Neutrophil (primary cell): ENCODE results near the gene MARF1.
A peak's percentile ranks its signal among the peaks of the same experiment; 100 is the strongest.
"Not testable (repeated sequence)": the region's sequence is repeated elsewhere in the genome, so short reads cannot be mapped to it uniquely, and the experiment has no call there.

Experiments
- H3K27ac ChIP-seq: fragments of 200-600 bp; sonication (generic); 2 replicates; pipeline ENCODE4 v1.5.1; 2016; ENCODE audit warnings: mild to moderate bottlenecking, moderate library complexity
- H3K27me3 ChIP-seq: fragments of 200-600 bp; sonication (generic); 2 replicates; pipeline ENCODE4 v1.6.0; 2016; ENCODE audit warnings: mild to moderate bottlenecking
- H3K36me3 ChIP-seq: fragments of 200-600 bp; sonication (generic); 2 replicates; pipeline ENCODE4 v1.5.1; 2017
- H3K4me1 ChIP-seq, 2 experiments: fragments of 200-600 bp in 1 of 2; sonication (generic) in 1 of 2; 1 replicate in 1 of 2; 2 replicates in 1 of 2; pipeline versions ENCODE4 v1.5.1 to v1.6.1; 2013 to 2016; ENCODE audit warnings: low read depth in 1 of 2, low read length in 1 of 2, mild to moderate bottlenecking in 1 of 2, moderate library complexity in 1 of 2; ENCODE audit not compliant: control insufficient read depth in 1 of 2, insufficient read depth in 1 of 2
- H3K4me3 ChIP-seq, 2 experiments: fragments of 200-600 bp in 1 of 2; sonication (generic) in 1 of 2; 1 replicate in 1 of 2; 2 replicates in 1 of 2; pipeline ENCODE4 v1.5.1; 2013 to 2016; ENCODE audit warnings: low read depth in 1 of 2, low read length in 1 of 2, mild to moderate bottlenecking in 1 of 2, moderate library complexity in 1 of 2
- H3K9me3 ChIP-seq: fragments of 200-600 bp; sonication (generic); 2 replicates; pipeline ENCODE4 v1.5.1; 2016
- CTCF ChIP-seq: fragments of 200-600 bp; sonication (generic); IDR thresholded peaks from 2 replicates; pipeline ENCODE4 v1.5.1; 2016; ENCODE audit warnings: antibody characterized with exemption

MARF1 gene

GRCh38 chr16:15658556-15658955, 15.6 kb upstream of the MARF1 start:
- Histone ChIP-seq H3K4me1 (peaks cover 16 to 26% of the 10 kb centered on the region in 2 experiments), H3K36me3 (peaks cover 26% of the 10 kb centered on the region), H3K4me3 (no peak overlapping the region), H3K27ac (peak overlapping the region; percentile 70), H3K27me3 (no peaks in the 10 kb centered on the region), H3K9me3 (no peaks in the 10 kb centered on the region)
- TF ChIP-seq CTCF = no peak

- Histone ChIP-seq H3K4me3 (no peak overlapping the region), H3K27me3 (no peaks in the 10 kb centered on the region), H3K4me1 (peaks cover 16 to 29% of the 10 kb centered on the region in 2 experiments), H3K27ac (peak overlapping the region; percentile 70), H3K36me3 (peaks cover 25% of the 10 kb centered on the region), H3K9me3 (no peaks in the 10 kb centered on the region)
- no peak for TF ChIP-seq CTCF
Observed at GRCh38 chr16:15658149-15658548, 15.2 kb upstream of the MARF1 start.

- not testable (repeated sequence) for H3K27ac ChIP-seq, H3K27me3 ChIP-seq, H3K9me3 ChIP-seq, H3K4me3 ChIP-seq
- peaks cover 34% of the 10 kb centered on the region for H3K36me3 ChIP-seq
- H3K4me1 ChIP-seq = peaks cover 38 to 46% of the 10 kb centered on the region in 2 experiments
Observed at GRCh38 chr16:15655561-15655960, 12.6 kb upstream of the MARF1 start.

- H3K27ac ChIP-seq = no peak overlapping the region
- no peaks in the 10 kb centered on the region for H3K27me3 ChIP-seq
- H3K4me3 ChIP-seq = no peak overlapping the region
- peaks cover 34% of the 10 kb centered on the region for H3K36me3 ChIP-seq
- peaks cover 33 to 41% of the 10 kb centered on the region in 2 experiments for H3K4me1 ChIP-seq
- no peak for TF ChIP-seq CTCF
- no peaks in the 10 kb centered on the region for H3K9me3 ChIP-seq
Observed at GRCh38 chr16:15654591-15654990, 11.6 kb upstream of the MARF1 start.

- no peak for TF ChIP-seq CTCF
- Histone ChIP-seq H3K4me3 (no peak overlapping the region), H3K9me3 (no peaks in the 10 kb centered on the region), H3K27ac (peak overlapping the region; percentile 19), H3K4me1 (peaks cover 30 to 38% of the 10 kb centered on the region in 2 experiments), H3K27me3 (no peaks in the 10 kb centered on the region), H3K36me3 (peaks cover 33% of the 10 kb centered on the region)
Observed at GRCh38 chr16:15653227-15653626, 10.3 kb upstream of the MARF1 start.

- no peak overlapping the region for H3K4me3 ChIP-seq
- H3K27me3 ChIP-seq = no peaks in the 10 kb centered on the region
- H3K4me1 ChIP-seq = peaks cover 30 to 35% of the 10 kb centered on the region in 2 experiments
- peak overlapping the region; percentile 95 for H3K27ac ChIP-seq
- no peak for TF ChIP-seq CTCF
- peaks cover 31% of the 10 kb centered on the region for H3K36me3 ChIP-seq
- no peaks in the 10 kb centered on the region for H3K9me3 ChIP-seq
Observed at GRCh38 chr16:15652293-15653001, 9.5 kb upstream of the MARF1 start.
